GM19099 (cell line): ENCODE measurements around the gene GALR2.

ENCODE experiments used
- POLR2A ChIP-seq: IDR thresholded peaks from 3 replicates; pipeline ENCODE4 v1.6.1; 2011; ENCODE audit warnings: low read depth; ENCODE audit not compliant: insufficient read length; ENCODE audit errors: extremely low read depth

GALR2 gene

DNA sequence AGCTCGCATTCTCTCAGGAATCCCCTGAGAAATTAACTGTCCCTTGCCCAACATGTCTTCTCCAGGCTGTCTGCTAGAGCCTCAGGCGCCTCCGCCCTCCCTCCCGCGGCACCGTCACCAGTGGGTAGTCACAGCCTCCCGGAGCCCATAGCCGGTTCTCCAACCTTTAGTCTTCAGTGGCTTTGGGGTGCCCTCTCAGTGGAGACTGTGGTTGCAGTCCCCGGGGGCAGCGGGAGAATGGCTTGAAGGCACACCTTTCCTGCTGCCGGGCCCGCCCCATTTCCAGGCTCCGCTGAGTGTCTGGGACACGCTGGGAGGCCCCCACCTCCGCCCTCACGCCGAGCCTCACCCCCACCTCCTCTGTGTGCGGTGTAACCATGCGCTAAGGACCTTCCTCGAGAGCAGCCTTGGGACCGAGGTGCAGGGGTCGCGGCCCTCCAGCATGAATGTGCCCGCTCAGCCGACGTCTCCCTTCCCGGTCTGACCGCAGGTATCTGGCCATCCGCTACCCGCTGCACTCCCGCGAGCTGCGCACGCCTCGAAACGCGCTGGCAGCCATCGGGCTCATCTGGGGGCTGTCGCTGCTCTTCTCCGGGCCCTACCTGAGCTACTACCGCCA, 1.7 kb downstream of the GALR2 start:
- no peak for TF ChIP-seq POLR2A

DNA sequence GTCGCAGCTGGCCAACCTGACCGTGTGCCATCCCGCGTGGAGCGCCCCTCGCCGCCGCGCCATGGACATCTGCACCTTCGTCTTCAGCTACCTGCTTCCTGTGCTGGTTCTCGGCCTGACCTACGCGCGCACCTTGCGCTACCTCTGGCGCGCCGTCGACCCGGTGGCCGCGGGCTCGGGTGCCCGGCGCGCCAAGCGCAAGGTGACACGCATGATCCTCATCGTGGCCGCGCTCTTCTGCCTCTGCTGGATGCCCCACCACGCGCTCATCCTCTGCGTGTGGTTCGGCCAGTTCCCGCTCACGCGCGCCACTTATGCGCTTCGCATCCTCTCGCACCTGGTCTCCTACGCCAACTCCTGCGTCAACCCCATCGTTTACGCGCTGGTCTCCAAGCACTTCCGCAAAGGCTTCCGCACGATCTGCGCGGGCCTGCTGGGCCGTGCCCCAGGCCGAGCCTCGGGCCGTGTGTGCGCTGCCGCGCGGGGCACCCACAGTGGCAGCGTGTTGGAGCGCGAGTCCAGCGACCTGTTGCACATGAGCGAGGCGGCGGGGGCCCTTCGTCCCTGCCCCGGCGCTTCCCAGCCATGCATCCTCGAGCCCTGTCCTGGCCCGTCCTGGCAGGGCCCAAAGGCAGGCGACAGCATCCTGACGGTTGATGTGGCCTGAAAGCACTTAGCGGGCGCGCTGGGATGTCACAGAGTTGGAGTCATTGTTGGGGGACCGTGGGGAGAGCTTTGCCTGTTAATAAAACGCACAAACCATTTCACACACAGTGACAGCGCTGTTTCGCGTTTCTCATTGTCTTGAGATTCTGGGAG, 2.4 kb downstream of the GALR2 start:
- TF ChIP-seq POLR2A: no peak

- no peak for TF ChIP-seq POLR2A
Measured at GRCh38 chr17:76077584-76078110, 3.1 kb downstream of the GALR2 start.

- no peak for TF ChIP-seq POLR2A
Measured at GRCh38 chr17:76078860-76079534, 4.4 kb downstream of the GALR2 start, which contains the start of gene ZACN. Gene ZACN (plus strand): TSS chr17:76079182. CDS start chr17:76079265, 83 bp downstream.

GRCh38 chr17:76079535-76079955, 5.0 kb downstream of the GALR2 start:
- TF ChIP-seq POLR2A: no peak

GRCh38 chr17:76079956-76080767, 5.6 kb downstream of the GALR2 start:
- TF ChIP-seq POLR2A: no peak

DNA sequence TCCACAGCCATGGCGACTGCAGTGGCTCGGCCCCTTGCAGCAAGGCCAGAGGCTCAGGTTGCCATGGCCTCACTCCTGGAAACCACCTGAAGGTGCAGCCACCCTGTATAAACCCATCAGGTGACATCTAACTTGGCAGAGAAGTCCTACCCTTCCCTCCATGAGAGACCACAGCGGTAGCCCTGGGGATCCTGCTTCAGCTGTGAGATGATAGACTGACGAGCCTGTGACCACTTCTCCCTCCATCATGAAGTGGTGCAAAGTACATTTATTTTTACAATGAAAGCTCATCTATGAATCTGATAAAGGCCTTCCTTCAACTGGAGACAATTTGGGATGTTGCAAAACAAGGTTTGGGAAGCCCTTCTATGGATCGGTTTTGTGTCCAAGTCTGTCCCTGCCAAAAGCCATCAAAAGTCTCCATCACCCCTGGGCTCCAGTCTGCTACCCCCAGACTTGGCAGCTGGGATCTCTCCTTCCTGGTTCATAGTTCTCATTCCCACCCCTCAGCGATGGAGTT, 6.2 kb downstream of the GALR2 start:
- no peak for TF ChIP-seq POLR2A

DNA sequence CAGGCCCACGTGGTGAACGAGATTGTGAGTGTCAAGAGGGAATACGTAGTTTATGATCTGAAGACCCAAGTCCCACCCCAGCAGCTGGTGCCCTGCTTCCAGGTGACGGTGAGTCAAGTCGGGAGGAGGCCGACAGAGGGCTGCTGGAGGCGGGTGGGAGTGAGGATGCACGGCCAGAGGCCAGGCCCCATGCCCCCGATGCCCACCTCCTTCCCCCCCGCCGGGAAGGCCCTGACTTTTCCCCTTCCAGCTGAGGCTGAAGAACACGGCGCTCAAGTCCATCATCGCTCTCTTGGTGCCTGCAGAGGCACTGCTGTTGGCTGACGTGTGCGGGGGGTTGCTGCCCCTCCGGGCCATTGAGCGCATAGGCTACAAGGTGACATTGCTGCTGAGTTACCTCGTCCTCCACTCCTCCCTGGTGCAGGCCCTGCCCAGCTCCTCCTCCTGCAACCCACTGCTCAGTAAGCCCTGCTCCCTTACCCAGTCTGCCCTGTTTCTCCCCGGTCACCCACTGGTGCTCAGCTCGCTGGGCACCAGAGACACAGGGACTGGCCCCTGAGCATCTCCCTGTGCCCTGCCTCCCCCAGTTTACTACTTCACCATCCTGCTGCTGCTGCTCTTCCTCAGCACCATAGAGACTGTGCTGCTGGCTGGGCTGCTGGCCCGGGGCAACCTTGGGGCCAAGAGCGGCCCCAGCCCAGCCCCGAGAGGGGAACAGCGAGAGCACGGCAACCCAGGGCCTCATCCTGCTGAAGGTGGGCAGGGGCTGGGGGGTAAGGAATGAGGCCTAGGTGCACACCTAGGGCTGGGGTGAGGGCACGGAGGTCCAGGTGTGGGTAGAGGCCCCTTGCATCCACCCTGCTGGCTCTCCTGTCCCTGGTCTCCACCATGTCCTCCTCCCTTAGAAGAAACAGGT, 7.0 kb downstream of the GALR2 start:
- no peak for TF ChIP-seq POLR2A

GRCh38 chr17:76082326-76083251, 8.0 kb downstream of the GALR2 start:
- TF ChIP-seq POLR2A: no peak

DNA sequence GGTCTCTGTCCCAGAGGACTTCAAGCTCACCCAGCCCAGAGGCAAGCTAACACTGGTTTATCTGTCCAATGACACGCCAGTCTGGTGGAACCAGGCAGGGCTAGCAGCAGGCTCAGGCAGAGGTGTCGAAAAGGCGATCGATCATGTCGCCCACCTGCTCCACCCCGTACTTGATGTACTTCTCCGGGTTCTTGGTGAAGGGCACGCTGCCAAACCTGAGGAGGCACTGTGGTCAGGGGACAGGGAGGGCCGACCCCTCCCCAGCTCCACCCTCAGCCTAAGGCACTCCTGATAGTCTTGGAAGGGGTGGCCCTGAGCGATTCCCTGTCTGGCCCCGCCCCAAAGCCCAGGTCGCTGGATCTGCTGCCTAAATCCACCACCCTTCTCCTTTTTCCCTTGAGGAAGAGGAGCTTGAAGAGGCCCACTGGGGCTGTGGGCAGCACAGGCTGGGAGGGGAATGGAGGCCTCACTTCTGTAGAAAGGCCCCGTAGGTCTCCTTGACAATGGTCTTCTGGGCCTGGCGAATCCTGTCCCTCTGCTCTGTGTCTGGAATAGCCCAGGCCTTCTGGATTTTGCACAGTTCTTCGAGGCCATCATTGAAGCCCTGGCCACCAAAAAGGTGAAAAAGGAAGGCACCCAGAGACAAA, 9.1 kb downstream of the GALR2 start:
- no peak for TF ChIP-seq POLR2A

DNA sequence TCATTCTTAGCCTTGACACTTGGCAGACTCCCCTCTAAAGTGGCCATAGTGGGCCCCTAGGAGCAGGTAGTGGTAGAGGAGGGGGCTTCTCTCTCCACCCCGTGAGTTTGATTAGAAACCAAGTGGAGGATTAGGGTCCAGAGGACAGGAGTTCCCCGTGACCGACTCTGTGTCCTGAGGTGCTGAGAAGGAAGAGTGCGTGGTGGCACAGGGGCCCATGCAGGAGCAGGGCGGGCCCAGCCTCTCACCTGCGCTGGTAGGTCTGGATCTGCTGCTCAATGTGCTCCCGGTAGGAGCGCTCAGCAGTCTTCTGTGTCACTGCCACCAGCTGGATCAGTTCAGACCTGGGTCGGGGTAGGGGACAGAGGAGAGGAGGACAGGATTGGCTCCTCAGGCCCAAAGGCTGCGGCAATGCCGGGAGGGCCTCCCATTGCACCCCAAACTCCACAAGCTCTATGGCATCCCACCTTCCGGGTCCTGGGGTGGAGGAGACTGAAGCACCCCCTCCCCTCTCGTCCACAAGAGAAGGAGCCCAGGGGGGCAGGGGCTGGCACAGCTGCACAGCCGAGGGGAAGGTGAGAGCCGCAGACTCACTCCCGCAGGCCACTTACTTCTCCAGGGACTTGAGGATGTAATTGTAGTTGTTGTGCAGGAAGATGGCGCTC, 10.6 kb downstream of the GALR2 start:
- no peak for TF ChIP-seq POLR2A

DNA sequence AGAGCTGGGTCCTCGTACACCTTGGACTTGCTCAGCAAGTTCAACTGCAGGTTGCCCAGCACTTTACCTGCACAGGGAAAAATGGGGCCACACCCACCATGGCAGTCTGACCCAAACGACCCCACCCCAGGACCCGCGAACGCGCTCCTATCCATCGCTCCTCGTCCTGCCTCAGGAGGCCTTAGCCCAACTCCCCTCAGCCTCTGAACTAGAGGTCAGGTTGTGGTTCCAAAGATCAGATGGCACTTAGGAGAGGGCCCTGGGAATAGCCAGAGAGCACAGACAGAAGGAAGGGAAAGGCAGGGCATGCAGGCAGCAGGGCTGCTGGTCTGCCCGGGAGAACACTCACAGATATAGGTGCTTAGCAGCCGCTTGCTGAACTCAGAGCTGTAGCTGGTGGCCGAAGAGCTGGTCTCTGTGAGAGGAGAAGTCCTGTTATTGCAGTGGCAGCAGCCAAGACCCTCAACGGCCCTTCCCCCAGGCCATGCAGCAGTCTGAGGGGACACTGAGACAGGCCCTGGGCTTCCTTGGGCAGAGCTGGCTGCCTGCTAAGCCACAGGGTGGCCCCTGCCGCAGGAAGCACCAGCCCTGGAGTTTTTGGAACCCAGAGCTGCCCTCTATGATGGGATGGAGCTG, 11.3 kb downstream of the GALR2 start:
- no peak for TF ChIP-seq POLR2A
